Ovary (tissue), 9 donors: ENCODE measurements around the gene TLR1. TPM values are rescaled to one million over a fixed set of nuclear protein-coding genes. Genes with fewer than 3 reads are reported as not detected.

Experiments used
- DNase-seq, 5 donors: peaks; one replicate each; pipeline ENCODE4 v3.0.0-alpha.2; 2019 to 2020
- H3K27ac ChIP-seq, 2 donors: fragments of 200-600 bp; one replicate each; pipeline versions ENCODE4 v1.5.1 to v1.8.0; 2019 to 2022
- H3K27me3 ChIP-seq: fragments of 200-600 bp; one replicate; pipeline ENCODE4 v1.8.0; 2022
- H3K36me3 ChIP-seq: fragments of 200-600 bp; sonication (generic); one replicate; pipeline ENCODE4 v1.5.1; 2019
- H3K4me1 ChIP-seq: one replicate; pipeline ENCODE4 v1.8.1; 2013; ENCODE audit warnings: mild to moderate bottlenecking, moderate library complexity; ENCODE audit not compliant: insufficient read depth
- H3K4me3 ChIP-seq: fragments of 200-600 bp; sonication (generic); one replicate; pipeline ENCODE4 v1.5.1; 2017
- H3K9me3 ChIP-seq, 2 donors: fragments of 200-600 bp in 1 of 2; sonication (generic) in 1 of 2; one replicate each; pipeline versions ENCODE4 v1.5.1 to v1.8.1; 2013 to 2019; ENCODE audit warnings: mild to moderate bottlenecking in 1 of 2, moderate library complexity in 1 of 2
- EP300 ChIP-seq: sonication (generic); formaldehyde crosslinking; IDR thresholded peaks from one replicate; pipeline ENCODE4 v1.6.1; 2017; ENCODE audit warnings: antibody characterized with exemption
- POLR2A ChIP-seq: fragments of 450-650 bp; IDR thresholded peaks from one replicate; pipeline ENCODE4 v1.6.1; 2017; ENCODE audit warnings: antibody characterized with exemption, mild to moderate bottlenecking, moderate library complexity
- WGBS, 3 donors: extraction: QIAGEN DNeasy Blood & Tissue Kit in 1 of 3; methylation state at CpG; one replicate each; pipeline versions ENCODE4 v1.1.5 to v1.1.7; 2013 to 2017; 5-methylcytosine and 5-hydroxymethylcytosine counted together
- intact Hi-C, 4 donors: fragments of 100-400 bp; cut with DNase I; formaldehyde crosslinking; loops; one replicate each; pipeline versions ENCODE4 v1.11.0 to v1.15.1; 2022 to 2023
- polyA plus RNA-seq, 2 donors: library from polyadenylated mRNA; stranded (reverse); fragments of 200-250 nt in 1 of 2; fragments of 350-450 nt in 1 of 2; fragmentation: Illumina TruSeq in 1 of 2; extraction: RNeasy Lipid Tissue Mini Kit (QIAGEN cat#74804) in 1 of 2; gene quantifications; one replicate each; pipeline ENCODE4 v1.2.3, GENCODE V29; 2013 to 2014
- total RNA-seq, 7 donors: library from RNA; depleted of rRNA in 2 of 7; stranded (reverse); fragments of >200 nt in 2 of 7; fragmentation: NEBNext Ultra II Directional in 3 of 7; extraction: Animal tissue kit (Norgen Biotek cat#: 25700) in 3 of 7; gene quantifications; one replicate each; pipeline versions ENCODE4 v1.1.0 to v1.2.4, GENCODE V29; 2016 to 2023
- TF ChIP-seq, protein P1 (sequence below), 3 donors: fragments of 450-650 bp in 2 of 3; fragments of 200-600 bp in 1 of 3; IDR thresholded peaks; one replicate each; pipeline versions ENCODE4 v1.5.1 to v1.8.0; 2016 to 2022; ENCODE audit warnings: antibody characterized with exemption in 3 of 3, mild to moderate bottlenecking in 1 of 3
- donor health status: DM: no; HTN: no; CAD: no; lungs with moderate emphysema.
- donor health status: DM: no; HTN: no; CAD: no.
- donor health status: Bipolar disorder and iron deficiency.
- donor health status: DM: yes; HTN: yes; CAD: no.
- donor health status: DM: no; HTN: no; CAD: no.
- donor health status: DM: yes; HTN: yes; CAD: no.

The TLR1 gene
- total and polyA plus RNA-seq, 9 donors: 5.0 to 24.0 (median 10.1) TPM

DNA sequence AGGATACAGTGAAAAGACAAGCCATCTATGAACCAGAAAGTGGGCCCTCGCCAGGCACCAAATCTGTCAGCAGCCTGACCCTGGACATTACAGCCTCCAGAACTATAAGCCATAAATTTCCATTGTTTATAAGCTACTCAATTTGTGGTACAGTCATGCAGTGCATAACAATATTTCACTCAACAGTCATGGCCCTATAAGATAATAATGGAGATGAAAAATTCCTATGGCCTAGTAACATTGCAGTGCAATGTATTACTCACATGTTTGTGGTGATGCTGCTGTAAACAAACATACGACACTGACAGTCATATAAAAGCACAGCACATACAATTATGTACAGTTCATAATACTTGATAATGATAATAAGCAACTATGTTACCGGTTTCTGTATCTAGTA, 17.1 kb upstream of the TLR1 start:
- TF ChIP-seq POLR2A (no peak), EP300 (no peak)
- TF ChIP-seq, protein P1, sequence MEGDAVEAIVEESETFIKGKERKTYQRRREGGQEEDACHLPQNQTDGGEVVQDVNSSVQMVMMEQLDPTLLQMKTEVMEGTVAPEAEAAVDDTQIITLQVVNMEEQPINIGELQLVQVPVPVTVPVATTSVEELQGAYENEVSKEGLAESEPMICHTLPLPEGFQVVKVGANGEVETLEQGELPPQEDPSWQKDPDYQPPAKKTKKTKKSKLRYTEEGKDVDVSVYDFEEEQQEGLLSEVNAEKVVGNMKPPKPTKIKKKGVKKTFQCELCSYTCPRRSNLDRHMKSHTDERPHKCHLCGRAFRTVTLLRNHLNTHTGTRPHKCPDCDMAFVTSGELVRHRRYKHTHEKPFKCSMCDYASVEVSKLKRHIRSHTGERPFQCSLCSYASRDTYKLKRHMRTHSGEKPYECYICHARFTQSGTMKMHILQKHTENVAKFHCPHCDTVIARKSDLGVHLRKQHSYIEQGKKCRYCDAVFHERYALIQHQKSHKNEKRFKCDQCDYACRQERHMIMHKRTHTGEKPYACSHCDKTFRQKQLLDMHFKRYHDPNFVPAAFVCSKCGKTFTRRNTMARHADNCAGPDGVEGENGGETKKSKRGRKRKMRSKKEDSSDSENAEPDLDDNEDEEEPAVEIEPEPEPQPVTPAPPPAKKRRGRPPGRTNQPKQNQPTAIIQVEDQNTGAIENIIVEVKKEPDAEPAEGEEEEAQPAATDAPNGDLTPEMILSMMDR (IDR thresholded peaks at IDR 0.05): no peak
- intact Hi-C loops: no loop called here
- 70 to 77% (median 75%) methylated on average over 3 of the region's 3 CpGs for WGBS, 3 donors
- no peaks in the 10 kb centered on the region for H3K36me3 ChIP-seq
- no peaks in the 10 kb centered on the region for H3K9me3 ChIP-seq
- H3K27ac ChIP-seq: no peak overlapping the region
- no peaks in the 10 kb centered on the region for H3K4me1 ChIP-seq
- H3K27me3 ChIP-seq: no peaks in the 10 kb centered on the region
- DNase-seq: no peak
- no peak overlapping the region for H3K4me3 ChIP-seq

DNA sequence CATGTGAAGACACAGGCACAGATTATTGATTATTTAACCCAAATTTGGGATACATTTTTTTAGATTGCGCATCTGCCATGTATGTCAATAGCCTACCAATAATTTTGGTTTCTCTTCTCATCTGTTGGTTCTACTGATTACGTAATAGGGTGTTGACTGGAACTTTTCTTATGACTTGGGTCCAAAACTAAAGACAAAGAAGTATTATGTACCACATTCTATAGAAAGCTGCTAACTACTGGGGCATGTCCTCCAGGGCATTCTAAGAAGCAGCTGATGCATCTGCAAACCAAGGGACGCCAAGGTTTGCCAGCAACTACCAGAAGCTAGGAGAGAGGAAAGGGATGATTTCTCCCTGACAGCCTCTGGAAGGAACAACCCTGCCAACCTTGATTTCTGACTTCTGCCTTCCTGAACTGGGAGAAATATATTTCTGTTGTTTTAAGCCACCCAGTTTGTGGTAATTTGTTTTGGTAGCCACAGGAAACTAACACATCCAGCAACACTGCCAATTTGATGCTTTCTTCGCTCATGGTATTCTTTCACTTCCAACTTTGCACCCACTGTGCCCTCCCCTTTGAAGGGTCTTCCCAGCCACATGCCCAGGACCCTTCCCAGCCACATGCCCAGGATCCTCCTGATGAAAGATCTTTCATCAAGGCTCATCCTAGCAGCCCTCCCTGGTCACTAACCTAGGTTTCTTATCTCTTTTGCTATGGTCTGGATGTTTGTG, 15.9 kb upstream of the TLR1 start:
- DNase-seq: no peak
- no peaks in the 10 kb centered on the region for H3K4me1 ChIP-seq
- TF ChIP-seq POLR2A (no peak), EP300 (no peak)
- TF ChIP-seq, protein P1 (IDR thresholded peaks at IDR 0.05): no peak
- H3K4me3 ChIP-seq: no peak overlapping the region
- H3K27me3 ChIP-seq: no peaks in the 10 kb centered on the region
- intact Hi-C loops: no loop called here
- H3K36me3 ChIP-seq: no peaks in the 10 kb centered on the region
- WGBS, 3 donors: 90 to 94% (median 93%) methylated on average over 4 of the region's 4 CpGs
- H3K27ac ChIP-seq: no peak overlapping the region
- H3K9me3 ChIP-seq: no peaks in the 10 kb centered on the region

DNA sequence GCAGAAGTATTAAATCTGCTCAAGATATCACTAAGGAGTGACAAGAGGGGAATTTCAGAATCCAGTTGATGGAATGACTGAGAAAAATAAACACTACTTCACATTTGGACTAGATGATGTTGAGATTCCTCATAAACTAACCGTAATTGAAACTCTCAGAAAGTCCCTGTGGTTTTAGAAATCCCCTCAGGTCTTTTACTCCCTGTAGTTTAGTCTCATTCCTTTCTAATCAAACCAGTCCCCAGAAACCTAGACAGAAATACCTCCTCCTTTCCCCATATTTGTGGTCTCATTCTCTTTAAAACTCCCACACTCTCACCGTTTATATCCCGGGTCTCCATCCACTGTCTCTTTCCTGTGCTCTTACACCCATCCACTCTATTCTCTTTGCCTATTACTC, 15.0 kb upstream of the TLR1 start:
- H3K4me1 ChIP-seq: no peaks in the 10 kb centered on the region
- no peak for DNase-seq
- H3K36me3 ChIP-seq: no peaks in the 10 kb centered on the region
- 30 to 45% (median 39%) methylated on average over 3 of the region's 3 CpGs for whole genome bisulfite sequencing, 3 donors
- no peaks in the 10 kb centered on the region for H3K27me3 ChIP-seq
- no peaks in the 10 kb centered on the region for H3K9me3 ChIP-seq
- H3K27ac ChIP-seq: no peak overlapping the region
- no peak overlapping the region for H3K4me3 ChIP-seq
- no peak for TF ChIP-seq EP300
- TF ChIP-seq, protein P1 (IDR thresholded peaks at IDR 0.05): no peak
- TF ChIP-seq POLR2A: no peak
- intact Hi-C loops: no loop called here

DNA sequence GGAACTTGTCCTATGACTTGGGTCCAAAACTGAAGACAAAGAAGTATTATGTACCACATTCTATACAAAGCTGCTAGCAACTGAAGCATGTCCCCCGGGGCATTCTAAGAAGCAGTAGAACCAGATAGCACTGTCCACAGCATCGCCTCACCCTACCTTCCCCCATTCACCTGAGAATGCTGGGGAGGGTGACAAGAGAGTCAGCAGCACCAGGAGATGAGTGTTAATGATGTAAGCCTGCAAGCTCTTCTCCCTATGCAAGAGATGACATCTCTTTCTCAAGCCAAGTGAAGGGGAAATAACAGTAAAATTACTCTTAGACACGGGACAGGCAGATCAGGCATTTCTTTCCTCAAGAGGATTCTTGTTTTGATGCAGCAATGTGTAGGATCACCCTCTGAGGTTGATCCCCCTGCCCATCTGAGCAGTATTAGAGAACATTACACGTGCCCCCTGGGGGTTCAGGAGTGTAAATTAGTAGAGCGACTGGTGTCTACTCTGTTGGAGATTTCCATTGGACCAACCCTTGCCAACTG, 13.9 kb upstream of the TLR1 start:
- TF ChIP-seq, protein P1 (IDR thresholded peaks at IDR 0.05): no peak
- TF ChIP-seq POLR2A: no peak
- TF ChIP-seq EP300: no peak
- H3K9me3 ChIP-seq: no peaks in the 10 kb centered on the region
- H3K27ac ChIP-seq: no peak overlapping the region
- DNase-seq: no peak
- intact Hi-C loops: no loop called here
- H3K4me3 ChIP-seq: no peak overlapping the region
- H3K36me3 ChIP-seq: no peaks in the 10 kb centered on the region
- WGBS, 3 donors: 79 to 87% (median 83%) methylated on average over 5 of the region's 5 CpGs
- H3K27me3 ChIP-seq: no peaks in the 10 kb centered on the region
- H3K4me1 ChIP-seq: no peaks in the 10 kb centered on the region
